Measurements from ENCODE around the gene ZBTB42. TPM values are rescaled to one million over a fixed set of nuclear protein-coding genes. Genes with fewer than 3 reads are reported as not detected.
A peak's percentile ranks its signal among the peaks of the same experiment; 100 is the strongest.

The ZBTB42 gene
- total and polyA plus RNA-seq, 4 donors, result 1.5 to 9.4 (median 4.9) TPM

- no peak for DNase-seq (ENCODE audit: low spot score)
- H3K27me3 ChIP-seq (ENCODE audit: control insufficient read depth in 4 of 4, insufficient read depth in 4 of 4, low read length in 3 of 4), result no peaks in the 10 kb centered on the region
- peaks cover 5 to 34% (median 18%) of the 10 kb centered on the region in 4 donors for H3K4me1 ChIP-seq (ENCODE audit: control insufficient read depth in 4 of 4, insufficient read depth in 4 of 4, low read length in 3 of 4)
- no peaks in the 10 kb centered on the region for H3K9me3 ChIP-seq (ENCODE audit: control insufficient read depth in 4 of 4, low read length in 3 of 4)
- peak overlapping the region in 1 of 3 donors; percentile 48 for H3K4me3 ChIP-seq (ENCODE audit: low read depth in 1 of 3, low read length in 3 of 3)
- 52% methylated on average over 5 of the region's 5 CpGs for WGBS
- TF ChIP-seq, protein P1, sequence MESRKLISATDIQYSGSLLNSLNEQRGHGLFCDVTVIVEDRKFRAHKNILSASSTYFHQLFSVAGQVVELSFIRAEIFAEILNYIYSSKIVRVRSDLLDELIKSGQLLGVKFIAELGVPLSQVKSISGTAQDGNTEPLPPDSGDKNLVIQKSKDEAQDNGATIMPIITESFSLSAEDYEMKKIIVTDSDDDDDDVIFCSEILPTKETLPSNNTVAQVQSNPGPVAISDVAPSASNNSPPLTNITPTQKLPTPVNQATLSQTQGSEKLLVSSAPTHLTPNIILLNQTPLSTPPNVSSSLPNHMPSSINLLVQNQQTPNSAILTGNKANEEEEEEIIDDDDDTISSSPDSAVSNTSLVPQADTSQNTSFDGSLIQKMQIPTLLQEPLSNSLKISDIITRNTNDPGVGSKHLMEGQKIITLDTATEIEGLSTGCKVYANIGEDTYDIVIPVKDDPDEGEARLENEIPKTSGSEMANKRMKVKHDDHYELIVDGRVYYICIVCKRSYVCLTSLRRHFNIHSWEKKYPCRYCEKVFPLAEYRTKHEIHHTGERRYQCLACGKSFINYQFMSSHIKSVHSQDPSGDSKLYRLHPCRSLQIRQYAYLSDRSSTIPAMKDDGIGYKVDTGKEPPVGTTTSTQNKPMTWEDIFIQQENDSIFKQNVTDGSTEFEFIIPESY (IDR thresholded peaks at IDR 0.05), result no peak
- no peak for TF ChIP-seq NR2F2 (IDR thresholded peaks at IDR 0.05)
- TF ChIP-seq, protein P2, sequence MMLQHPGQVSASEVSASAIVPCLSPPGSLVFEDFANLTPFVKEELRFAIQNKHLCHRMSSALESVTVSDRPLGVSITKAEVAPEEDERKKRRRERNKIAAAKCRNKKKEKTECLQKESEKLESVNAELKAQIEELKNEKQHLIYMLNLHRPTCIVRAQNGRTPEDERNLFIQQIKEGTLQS (IDR thresholded peaks at IDR 0.05), result no peak
- no peak for TF ChIP-seq YY1 (IDR thresholded peaks at IDR 0.05)
- TF ChIP-seq JUND (IDR thresholded peaks at IDR 0.05), result no peak
- TF ChIP-seq FOXA2 (IDR thresholded peaks at IDR 0.05), result no peak
- no peak for TF ChIP-seq EGR1 (IDR thresholded peaks at IDR 0.05; ENCODE audit: low read depth in 2 of 2)
- TF ChIP-seq, protein P3, sequence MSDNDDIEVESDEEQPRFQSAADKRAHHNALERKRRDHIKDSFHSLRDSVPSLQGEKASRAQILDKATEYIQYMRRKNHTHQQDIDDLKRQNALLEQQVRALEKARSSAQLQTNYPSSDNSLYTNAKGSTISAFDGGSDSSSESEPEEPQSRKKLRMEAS (IDR thresholded peaks at IDR 0.05), result no peak
- H3K9ac ChIP-seq (ENCODE audit: low read depth in 1 of 2, low read length in 2 of 2), result peak overlapping the region in 1 of 2 donors; percentile 94
- peak overlapping the region; percentile 44 to 79 for H3K27ac ChIP-seq (ENCODE audit: low read depth in 1 of 2, low read length in 2 of 2)
- peaks cover 7 to 18% (median 16%) of the 10 kb centered on the region in 4 donors for H3K36me3 ChIP-seq (ENCODE audit: control insufficient read depth in 4 of 4, insufficient read depth in 3 of 4, low read depth in 1 of 4, low read length in 3 of 4)
These were observed 33.3 kb upstream of the ZBTB42 start for GRCh38 chr14:104767634-104767918.

DNA sequence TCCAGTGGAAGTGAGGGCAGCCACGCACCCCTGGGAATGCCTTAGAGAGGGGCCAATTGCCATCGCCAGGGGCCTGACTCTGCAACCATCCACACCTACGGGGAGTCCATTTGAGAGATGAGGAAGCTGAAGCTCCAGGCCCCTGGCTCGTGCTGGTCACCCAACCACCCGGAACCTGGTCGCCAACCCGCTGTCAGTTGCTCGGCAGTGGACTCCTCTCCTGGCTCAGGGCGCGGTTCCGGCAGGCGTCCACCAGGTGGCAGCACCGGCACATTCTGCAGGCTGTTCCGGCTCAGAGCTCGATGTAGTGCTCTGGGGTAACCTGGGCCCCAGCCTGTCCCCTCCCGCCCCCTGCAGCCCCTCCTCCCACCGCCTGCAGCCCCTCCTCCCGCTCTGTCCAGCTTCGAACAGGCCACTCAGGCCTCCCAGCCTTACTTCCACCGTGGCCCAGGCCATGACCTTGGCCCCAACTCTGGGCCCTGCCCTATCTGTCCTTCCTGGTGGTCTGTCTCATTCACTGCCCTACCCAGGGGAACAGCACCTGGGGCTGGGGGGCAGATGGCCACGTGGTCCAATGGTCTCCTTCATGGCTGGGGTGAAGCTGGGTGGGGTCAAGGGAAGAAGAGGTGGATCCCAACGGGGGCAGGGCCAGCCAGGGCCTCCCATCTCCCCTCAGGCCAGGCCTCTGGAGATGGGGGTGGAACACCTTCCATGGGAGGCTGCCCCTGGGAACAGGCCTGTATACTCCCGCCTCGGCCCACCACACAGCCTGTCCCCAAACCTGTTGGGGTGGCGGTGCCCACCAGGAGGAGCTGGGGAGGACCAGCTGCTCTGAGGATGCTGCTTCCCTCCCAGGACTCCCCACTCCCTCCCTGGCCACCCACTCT, 32.2 kb upstream of the ZBTB42 start:
- Histone ChIP-seq H3K27me3 (ENCODE audit: control insufficient read depth in 4 of 4, insufficient read depth in 4 of 4, low read length in 3 of 4) (no peaks in the 10 kb centered on the region), H3K4me1 (ENCODE audit: control insufficient read depth in 4 of 4, insufficient read depth in 4 of 4, low read length in 3 of 4) (peaks cover 5 to 34% (median 18%) of the 10 kb centered on the region in 4 donors), H3K4me3 (ENCODE audit: low read depth in 1 of 3, low read length in 3 of 3) (peak overlapping the region in 1 of 3 donors; percentile 48), H3K9ac (ENCODE audit: low read depth in 1 of 2, low read length in 2 of 2) (no peak overlapping the region), H3K27ac (ENCODE audit: low read depth in 1 of 2, low read length in 2 of 2) (peak overlapping the region in 1 of 2 donors; percentile 54), H3K36me3 (ENCODE audit: control insufficient read depth in 4 of 4, insufficient read depth in 3 of 4, low read depth in 1 of 4, low read length in 3 of 4) (peaks cover 11 to 27% (median 18%) of the 10 kb centered on the region in 4 donors), H3K9me3 (ENCODE audit: control insufficient read depth in 4 of 4, low read length in 3 of 4) (no peaks in the 10 kb centered on the region)
- 10% methylated on average over 25 of the region's 25 CpGs for WGBS
- TF ChIP-seq, protein P1 (IDR thresholded peaks at IDR 0.05), result no peak
- TF ChIP-seq, protein P2 (IDR thresholded peaks at IDR 0.05), result no peak
- TF ChIP-seq, protein P3 (IDR thresholded peaks at IDR 0.05), result no peak
- TF ChIP-seq FOXA1 (IDR thresholded peaks at IDR 0.05), result no peak
- TF ChIP-seq EGR1 (IDR thresholded peaks at IDR 0.05; ENCODE audit: low read depth in 2 of 2), result no peak
- no peak for TF ChIP-seq JUND (IDR thresholded peaks at IDR 0.05)
- TF ChIP-seq RAD21 (IDR thresholded peaks at IDR 0.05), result peak; percentile 80 to 86
- TF ChIP-seq FOXA2 (IDR thresholded peaks at IDR 0.05), result no peak
- no peak for TF ChIP-seq YY1 (IDR thresholded peaks at IDR 0.05)
- no peak for TF ChIP-seq TAF1 (conservative IDR thresholded peaks at IDR 0.05)
- no peak for TF ChIP-seq HNF4G (IDR thresholded peaks at IDR 0.05)
- TF ChIP-seq SP1 (IDR thresholded peaks at IDR 0.05), result no peak
- TF ChIP-seq, protein P4, sequence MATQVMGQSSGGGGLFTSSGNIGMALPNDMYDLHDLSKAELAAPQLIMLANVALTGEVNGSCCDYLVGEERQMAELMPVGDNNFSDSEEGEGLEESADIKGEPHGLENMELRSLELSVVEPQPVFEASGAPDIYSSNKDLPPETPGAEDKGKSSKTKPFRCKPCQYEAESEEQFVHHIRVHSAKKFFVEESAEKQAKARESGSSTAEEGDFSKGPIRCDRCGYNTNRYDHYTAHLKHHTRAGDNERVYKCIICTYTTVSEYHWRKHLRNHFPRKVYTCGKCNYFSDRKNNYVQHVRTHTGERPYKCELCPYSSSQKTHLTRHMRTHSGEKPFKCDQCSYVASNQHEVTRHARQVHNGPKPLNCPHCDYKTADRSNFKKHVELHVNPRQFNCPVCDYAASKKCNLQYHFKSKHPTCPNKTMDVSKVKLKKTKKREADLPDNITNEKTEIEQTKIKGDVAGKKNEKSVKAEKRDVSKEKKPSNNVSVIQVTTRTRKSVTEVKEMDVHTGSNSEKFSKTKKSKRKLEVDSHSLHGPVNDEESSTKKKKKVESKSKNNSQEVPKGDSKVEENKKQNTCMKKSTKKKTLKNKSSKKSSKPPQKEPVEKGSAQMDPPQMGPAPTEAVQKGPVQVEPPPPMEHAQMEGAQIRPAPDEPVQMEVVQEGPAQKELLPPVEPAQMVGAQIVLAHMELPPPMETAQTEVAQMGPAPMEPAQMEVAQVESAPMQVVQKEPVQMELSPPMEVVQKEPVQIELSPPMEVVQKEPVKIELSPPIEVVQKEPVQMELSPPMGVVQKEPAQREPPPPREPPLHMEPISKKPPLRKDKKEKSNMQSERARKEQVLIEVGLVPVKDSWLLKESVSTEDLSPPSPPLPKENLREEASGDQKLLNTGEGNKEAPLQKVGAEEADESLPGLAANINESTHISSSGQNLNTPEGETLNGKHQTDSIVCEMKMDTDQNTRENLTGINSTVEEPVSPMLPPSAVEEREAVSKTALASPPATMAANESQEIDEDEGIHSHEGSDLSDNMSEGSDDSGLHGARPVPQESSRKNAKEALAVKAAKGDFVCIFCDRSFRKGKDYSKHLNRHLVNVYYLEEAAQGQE (IDR thresholded peaks at IDR 0.05), result no peak
- TF ChIP-seq RXRA (IDR thresholded peaks at IDR 0.05), result peak in 1 of 2 donors; percentile 25
- TF ChIP-seq NR2F2 (IDR thresholded peaks at IDR 0.05), result no peak
- TF ChIP-seq HNF4A (conservative IDR thresholded peaks at IDR 0.05), result no peak
- no peak for TF ChIP-seq GABPA (IDR thresholded peaks at IDR 0.05 in 1 of 2, conservative IDR thresholded peaks at IDR 0.05 in 1 of 2)
- TF ChIP-seq CTCF (IDR thresholded peaks at IDR 0.05; ENCODE audit: low read depth, low read length, missing input control), result peak; percentile 97
- DNase-seq (ENCODE audit: low spot score), result peak; percentile 97

Measured in liver (tissue), 9 donors.